Body of pancreas (tissue), 4 donors: Measurements from ENCODE around the gene WRAP73.

ENCODE experiments used
- POLR2A ChIP-seq, 3 donors: fragments of 450-650 bp; IDR thresholded peaks; one replicate each; pipeline ENCODE4 v1.6.1; 2016; ENCODE audit warnings: antibody characterized with exemption in 3 of 3, mild to moderate bottlenecking in 2 of 3
- TF ChIP-seq, protein P1 (sequence below), 7 experiments: fragments of 450-650 bp in 4 of 7; fragments of 200-600 bp in 3 of 7; sonication (generic) in 3 of 7; IDR thresholded peaks; one replicate each; pipeline ENCODE4 v1.5.1; 2016 to 2019; ENCODE audit warnings: antibody characterized with exemption in 7 of 7

DNA sequence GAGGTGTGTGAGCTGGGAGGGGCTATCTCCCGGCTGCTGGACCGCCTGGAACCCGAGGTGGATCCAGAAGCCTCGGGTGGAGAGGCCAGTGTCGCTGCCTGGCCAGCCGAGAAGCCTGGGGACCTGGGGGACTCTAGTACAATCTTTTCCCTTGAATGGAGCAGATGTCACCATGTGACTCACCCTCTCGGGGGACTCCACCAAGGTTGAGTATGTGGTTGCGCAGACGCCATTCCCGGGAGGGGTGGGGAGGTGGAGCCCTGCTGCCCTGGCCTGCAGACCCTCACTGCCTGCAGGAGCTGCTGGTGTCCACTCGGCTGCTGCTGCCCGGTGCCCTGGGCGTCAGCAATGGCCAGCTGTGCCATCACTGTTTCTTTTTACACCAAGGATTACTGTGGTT lies 42.7 kb upstream of the WRAP73 start:
- no peak for TF ChIP-seq POLR2A (IDR thresholded peaks at IDR 0.05)
- TF ChIP-seq, protein P1, sequence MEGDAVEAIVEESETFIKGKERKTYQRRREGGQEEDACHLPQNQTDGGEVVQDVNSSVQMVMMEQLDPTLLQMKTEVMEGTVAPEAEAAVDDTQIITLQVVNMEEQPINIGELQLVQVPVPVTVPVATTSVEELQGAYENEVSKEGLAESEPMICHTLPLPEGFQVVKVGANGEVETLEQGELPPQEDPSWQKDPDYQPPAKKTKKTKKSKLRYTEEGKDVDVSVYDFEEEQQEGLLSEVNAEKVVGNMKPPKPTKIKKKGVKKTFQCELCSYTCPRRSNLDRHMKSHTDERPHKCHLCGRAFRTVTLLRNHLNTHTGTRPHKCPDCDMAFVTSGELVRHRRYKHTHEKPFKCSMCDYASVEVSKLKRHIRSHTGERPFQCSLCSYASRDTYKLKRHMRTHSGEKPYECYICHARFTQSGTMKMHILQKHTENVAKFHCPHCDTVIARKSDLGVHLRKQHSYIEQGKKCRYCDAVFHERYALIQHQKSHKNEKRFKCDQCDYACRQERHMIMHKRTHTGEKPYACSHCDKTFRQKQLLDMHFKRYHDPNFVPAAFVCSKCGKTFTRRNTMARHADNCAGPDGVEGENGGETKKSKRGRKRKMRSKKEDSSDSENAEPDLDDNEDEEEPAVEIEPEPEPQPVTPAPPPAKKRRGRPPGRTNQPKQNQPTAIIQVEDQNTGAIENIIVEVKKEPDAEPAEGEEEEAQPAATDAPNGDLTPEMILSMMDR (IDR thresholded peaks at IDR 0.05), result no peak
